ENCODE measurements around the gene FBLN2.

DNA sequence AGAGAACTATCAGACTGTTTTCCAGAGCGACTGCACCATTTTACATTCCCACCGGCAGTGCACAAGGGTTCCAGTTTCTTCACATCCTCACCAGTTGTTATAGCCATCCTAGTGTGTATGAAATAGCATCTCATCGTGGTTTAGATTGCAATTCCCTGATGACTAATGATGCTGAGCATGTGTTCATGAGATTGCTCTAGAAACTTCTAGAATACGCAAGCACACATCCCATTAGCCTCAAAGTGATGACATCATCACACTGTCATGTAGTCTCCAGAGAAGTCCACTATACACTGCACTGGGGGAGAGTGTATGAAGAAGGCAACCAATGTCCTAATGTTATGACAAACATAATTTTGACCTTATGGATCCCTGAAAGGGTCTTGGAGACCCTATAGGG lies 30.1 kb downstream of the FBLN2 start:
- TF ChIP-seq, protein P1, sequence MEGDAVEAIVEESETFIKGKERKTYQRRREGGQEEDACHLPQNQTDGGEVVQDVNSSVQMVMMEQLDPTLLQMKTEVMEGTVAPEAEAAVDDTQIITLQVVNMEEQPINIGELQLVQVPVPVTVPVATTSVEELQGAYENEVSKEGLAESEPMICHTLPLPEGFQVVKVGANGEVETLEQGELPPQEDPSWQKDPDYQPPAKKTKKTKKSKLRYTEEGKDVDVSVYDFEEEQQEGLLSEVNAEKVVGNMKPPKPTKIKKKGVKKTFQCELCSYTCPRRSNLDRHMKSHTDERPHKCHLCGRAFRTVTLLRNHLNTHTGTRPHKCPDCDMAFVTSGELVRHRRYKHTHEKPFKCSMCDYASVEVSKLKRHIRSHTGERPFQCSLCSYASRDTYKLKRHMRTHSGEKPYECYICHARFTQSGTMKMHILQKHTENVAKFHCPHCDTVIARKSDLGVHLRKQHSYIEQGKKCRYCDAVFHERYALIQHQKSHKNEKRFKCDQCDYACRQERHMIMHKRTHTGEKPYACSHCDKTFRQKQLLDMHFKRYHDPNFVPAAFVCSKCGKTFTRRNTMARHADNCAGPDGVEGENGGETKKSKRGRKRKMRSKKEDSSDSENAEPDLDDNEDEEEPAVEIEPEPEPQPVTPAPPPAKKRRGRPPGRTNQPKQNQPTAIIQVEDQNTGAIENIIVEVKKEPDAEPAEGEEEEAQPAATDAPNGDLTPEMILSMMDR (IDR thresholded peaks at IDR 0.05) = no peak
- no peak for TF ChIP-seq POLR2A (IDR thresholded peaks at IDR 0.05; ENCODE audit: low read depth)

Measured in esophagus muscularis mucosa (tissue), 3 donors.